ENCODE results near the gene ATXN1.
"Not testable (repeated sequence)": the region's sequence is repeated elsewhere in the genome, so short reads cannot be mapped to it uniquely, and the experiment has no call there.

Gene ATXN1

DNA sequence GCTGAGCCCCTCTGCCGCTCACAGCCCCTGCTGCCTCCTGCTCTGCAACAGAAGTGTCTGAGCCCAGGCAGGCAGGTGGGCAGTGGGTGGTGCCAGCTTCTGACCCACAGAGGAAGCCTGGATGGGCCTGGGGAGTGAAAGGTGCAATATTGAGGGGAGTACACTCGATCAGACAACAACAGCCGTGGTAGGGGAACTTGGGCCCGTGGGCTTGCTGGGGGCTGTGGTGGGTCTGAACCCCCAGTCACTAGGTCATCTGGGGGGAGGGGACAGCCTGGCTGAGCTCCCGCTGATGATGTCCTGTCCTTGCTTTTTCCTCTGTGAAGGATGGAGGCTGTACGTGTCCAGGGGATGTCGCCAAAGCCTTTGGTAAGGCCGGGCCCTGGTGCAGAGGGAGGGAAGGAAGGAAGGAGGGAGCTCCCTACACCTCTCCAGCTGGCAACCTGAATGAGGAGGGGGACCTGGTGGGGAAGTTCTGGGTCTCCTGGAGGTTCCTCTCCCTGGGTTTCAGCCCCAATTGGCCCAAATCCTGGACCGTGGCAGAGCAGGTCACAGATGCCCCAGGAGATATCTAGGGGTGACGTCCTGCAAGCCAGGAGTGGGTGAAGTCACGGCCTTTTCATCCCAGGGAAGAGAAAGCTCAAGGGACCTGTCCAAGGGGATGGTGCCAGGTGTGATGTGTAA lies 475.7 kb downstream of the ATXN1 start:
- no peak for DNase-seq

- DNase-seq, result no peak
These were observed 476.8 kb downstream of the ATXN1 start for GRCh38 chr6:16284472-16284871.

DNA sequence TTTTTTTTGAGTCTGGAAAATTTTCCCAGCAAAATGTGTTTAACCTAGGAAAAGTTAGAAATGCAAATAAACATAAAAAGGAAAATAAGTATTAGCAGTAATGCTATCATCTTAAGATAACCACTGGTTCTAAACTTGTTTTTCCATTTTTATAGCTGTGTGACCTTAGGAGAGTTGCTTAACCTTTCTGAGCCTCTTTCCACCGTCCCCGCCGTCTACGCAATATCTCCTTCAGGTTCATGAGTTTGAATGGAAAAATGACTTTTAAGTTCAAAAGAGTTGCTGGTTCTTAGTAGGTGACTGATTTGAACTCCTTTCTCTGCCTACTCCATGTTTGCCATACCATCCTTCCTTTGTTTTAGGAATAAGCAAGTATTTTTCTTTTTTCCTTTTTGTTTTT lies 478.9 kb downstream of the ATXN1 start:
- no peak for DNase-seq

DNA sequence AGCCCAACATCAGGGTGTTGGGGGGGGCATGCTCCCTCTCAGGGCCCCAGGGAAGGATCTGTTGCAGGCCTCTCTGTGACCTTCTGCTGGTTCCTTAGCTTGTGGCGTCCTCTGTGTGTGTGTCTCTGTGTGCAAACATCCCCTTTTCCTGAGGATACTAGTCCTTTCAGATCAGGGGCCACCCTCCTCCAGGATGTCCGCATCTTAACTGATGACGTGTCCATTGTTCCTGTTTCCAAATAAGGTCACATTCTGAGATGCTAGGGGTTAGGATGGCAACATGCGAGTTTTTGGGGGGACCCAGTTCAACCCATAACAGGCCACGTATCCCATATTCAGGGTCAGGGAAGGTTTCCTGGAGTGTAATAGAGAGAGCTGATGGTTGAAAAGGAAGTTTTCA lies 482.0 kb downstream of the ATXN1 start:
- no peak for DNase-seq

DNA sequence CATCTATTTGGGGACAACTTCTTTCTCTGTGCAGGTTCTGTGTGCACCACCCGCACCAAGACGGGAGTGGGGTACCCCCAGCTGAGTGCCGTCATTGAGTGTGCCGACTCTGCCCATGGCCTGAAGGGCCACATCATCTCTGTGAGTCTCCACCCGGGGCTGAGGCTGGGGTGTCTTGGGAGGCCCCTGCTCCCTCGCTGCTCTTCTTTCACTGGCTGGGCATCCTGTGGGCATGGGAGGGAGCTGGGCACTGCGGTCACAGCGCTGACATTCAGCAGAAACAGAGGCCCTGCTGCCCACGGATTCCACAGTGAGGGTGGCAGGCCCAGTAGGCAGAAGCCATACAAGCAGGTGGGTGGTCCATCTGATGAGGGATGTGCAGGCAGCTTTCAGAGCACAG lies 482.5 kb downstream of the ATXN1 start:
- DNase-seq, result no peak

GRCh38 chr6:16278048-16278724 lies 483.1 kb downstream of the ATXN1 start:
- DNase-seq, result no peak

DNA sequence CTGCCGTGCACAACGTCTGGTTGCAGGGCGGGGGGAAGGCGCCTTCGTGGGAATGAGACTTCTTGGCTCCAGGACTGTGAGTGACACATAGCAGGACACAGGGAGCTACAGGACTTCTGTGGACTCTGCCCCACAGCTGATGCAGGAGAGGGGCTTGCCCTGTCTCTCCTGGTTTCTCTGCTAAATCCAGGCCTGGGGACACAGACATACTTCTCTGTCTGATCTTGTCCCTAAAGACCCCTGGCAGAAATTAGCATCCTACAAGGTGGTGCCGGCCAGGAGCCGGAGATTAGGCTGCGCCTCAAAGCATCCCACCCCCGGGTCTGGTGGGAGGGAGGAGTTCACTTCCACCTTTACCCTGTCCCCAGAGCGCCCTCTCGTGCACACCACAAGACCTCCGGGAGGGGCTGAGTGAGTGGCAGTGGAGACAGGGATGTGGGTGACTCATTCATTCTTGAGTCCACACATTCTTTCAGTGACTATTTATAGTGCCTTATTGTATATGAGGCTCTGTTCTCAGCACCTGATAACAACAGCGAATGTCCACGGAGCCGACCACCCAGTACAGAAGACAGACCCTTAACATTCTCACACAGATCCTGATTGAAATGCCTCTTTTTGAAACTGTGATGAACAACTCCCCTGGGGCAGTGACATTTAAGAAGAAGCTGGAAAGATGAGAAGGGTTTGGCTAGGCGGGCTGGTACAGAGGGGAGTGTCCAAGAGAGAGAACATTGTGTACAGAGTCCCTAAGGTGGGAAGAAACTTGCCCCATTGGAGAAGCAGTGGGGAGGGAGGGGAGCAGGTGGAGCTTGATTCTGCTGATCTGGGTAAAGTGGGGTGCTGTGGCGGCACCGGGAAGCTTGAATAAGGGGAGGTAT lies 483.9 kb downstream of the ATXN1 start:
- DNase-seq, result no peak

GRCh38 chr6:16274885-16275589 lies 486.2 kb downstream of the ATXN1 start:
- no peak for DNase-seq

GRCh38 chr6:16274483-16274882 lies 486.8 kb downstream of the ATXN1 start:
- no peak for DNase-seq

DNA sequence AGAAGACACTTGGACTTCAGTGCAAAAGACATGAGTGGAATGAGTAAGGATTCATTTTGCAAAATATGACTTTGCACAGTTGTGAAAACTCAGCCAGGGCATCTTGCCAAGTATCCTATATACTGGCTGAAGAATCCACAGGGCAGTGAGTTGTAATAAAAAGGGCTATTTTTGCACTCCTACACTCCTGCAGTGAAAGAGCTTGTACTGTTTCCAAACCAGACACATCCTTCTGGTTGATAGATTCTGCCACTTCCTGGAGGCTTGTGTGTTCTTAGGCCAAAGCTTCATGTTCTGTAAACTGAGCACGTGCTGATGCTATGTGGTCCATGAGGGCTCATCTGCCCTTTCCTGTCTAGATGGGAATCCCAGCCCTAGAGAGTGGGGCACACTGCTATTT lies 488.0 kb downstream of the ATXN1 start:
- DNase-seq, result no peak

- no peak for DNase-seq
These were observed 489.1 kb downstream of the ATXN1 start for GRCh38 chr6:16272201-16272600.

GRCh38 chr6:16271428-16271827 lies 489.8 kb downstream of the ATXN1 start:
- DNase-seq, result no peak

- DNase-seq, result no peak
These were observed 491.0 kb downstream of the ATXN1 start for GRCh38 chr6:16270178-16270794.

GRCh38 chr6:16269442-16270070 lies 491.7 kb downstream of the ATXN1 start:
- DNase-seq, result not testable (repeated sequence)

DNA sequence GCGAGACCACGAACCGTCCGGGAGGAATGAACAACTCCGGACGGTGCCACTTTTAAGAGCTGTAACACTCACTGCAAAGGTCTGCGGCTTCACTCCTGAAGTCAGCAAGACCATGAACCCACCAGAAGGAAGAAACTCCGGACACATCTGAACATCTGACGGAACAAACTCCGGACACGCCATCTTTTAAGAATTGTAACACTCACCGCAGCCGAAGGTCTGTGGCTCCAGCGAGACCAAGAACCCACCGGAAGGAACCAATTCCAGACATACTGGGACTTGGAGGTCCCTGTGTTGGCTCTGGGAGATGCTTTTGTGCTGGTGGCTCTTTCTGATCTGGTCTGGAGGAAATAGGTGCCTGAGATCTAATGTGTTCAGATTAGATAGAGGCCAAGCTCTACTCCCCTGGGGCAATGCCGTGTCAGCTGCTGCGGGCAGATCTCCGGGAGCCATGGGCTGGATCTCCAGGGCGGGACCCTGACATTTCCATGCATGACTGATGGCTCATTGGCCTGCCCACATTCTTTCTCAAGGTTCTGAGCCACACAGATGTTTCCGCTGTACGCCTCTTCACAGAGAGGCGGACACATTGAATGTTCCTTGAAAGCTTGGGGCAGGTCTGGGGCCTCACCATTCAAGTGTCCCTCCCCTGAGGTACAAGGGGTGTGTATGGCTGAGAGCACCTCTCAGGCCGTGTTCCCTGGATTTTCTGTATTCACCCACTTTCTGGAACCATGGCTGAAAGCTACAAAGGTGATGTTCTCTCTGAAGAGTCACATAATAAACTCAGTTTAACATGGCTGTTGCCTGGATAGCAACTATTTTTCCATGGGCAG lies 493.6 kb downstream of the ATXN1 start:
- DNase-seq, result no peak

- no peak for DNase-seq
These were observed 495.6 kb downstream of the ATXN1 start for GRCh38 chr6:16265351-16266341.

GRCh38 chr6:16264785-16265184 lies 496.5 kb downstream of the ATXN1 start:
- no peak for DNase-seq

GRCh38 chr6:16263464-16264099 lies 497.7 kb downstream of the ATXN1 start:
- not testable (repeated sequence) for DNase-seq

DNA sequence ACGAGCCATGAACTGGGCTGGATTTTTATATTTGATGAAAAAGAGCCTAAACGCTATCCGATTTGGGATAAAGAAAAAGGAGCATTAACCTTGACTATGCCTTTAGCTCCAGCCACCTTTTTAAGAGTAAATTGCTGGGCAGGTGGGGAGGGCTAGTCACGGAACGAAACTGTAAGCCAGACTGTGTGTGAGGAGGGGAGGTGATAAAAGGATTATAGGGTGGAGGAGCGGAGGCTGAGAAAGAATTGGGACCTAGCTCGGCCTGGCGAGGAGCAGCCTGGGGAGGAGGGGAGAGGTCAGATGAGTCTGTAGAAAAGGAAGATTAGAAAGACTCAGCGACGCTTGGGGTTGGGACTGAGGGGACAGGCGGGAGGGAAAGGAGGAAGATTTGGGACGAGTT lies 498.5 kb downstream of the ATXN1 start:
- DNase-seq, result not testable (repeated sequence)
